CD14-positive monocyte (primary cell): ENCODE measurements around the gene GBX1. TPM values are rescaled to one million over a fixed set of nuclear protein-coding genes. Genes with fewer than 3 reads are reported as not detected.

ENCODE experiments used
- DNase-seq, 3 donors: peaks; one replicate each; pipeline ENCODE4 v3.0.0-alpha.2; 2011 to 2022
- H2AFZ ChIP-seq: 2 replicates; pipeline ENCODE4 v1.6.0; 2012; ENCODE audit warnings: mild to moderate bottlenecking, low read depth, low read length, inconsistent platforms; ENCODE audit not compliant: insufficient read depth, poor library complexity, severe bottlenecking
- H3K27ac ChIP-seq, 2 donors: 1 replicate in 1 of 2; 2 replicates in 1 of 2; pipeline ENCODE4 v1.5.1; 2012 to 2013; ENCODE audit warnings: low read length in 2 of 2, control low read depth in 1 of 2, inconsistent platforms in 1 of 2, low read depth in 1 of 2, mild to moderate bottlenecking in 1 of 2
- H3K27me3 ChIP-seq, 2 donors: one replicate each; pipeline versions ENCODE4 v1.6.0 to v1.6.1; 2011 to 2013; ENCODE audit warnings: low read length in 2 of 2; ENCODE audit not compliant: control insufficient read depth in 2 of 2, insufficient read depth in 2 of 2
- H3K36me3 ChIP-seq, 2 donors: replicated peaks in 1 of 2; 1 replicate in 1 of 2; 2 replicates in 1 of 2; pipeline versions ENCODE4 v1.5.1 to v1.6.1; 2012 to 2013; ENCODE audit warnings: low read length in 2 of 2, control low read depth in 1 of 2, inconsistent platforms in 1 of 2, mild to moderate bottlenecking in 1 of 2; ENCODE audit not compliant: insufficient read depth in 2 of 2, control insufficient read depth in 1 of 2
- H3K4me1 ChIP-seq, 2 donors: 1 replicate in 1 of 2; 2 replicates in 1 of 2; pipeline versions ENCODE4 v1.5.1 to v1.6.1; 2012 to 2013; ENCODE audit warnings: low read length in 2 of 2, control low read depth in 1 of 2, inconsistent platforms in 1 of 2, mild to moderate bottlenecking in 1 of 2, moderate library complexity in 1 of 2; ENCODE audit not compliant: insufficient read depth in 2 of 2, control insufficient read depth in 1 of 2
- H3K4me2 ChIP-seq: replicated peaks from 2 replicates; pipeline ENCODE3; 2012; ENCODE audit warnings: low read length, moderate library complexity, mild to moderate bottlenecking; ENCODE audit not compliant: poor library complexity, severe bottlenecking; ENCODE audit errors: extremely low read depth
- H3K4me3 ChIP-seq, 3 experiments: fragments of 200-600 bp in 1 of 3; sonication (generic) in 1 of 3; replicated peaks in 1 of 3; 1 replicate in 2 of 3; 2 replicates in 1 of 3; pipeline ENCODE4 v1.5.1; 2011 to 2013; ENCODE audit warnings: low read length in 3 of 3, mild to moderate bottlenecking in 3 of 3, control low read depth in 2 of 3, low read depth in 2 of 3, inconsistent platforms in 1 of 3, moderate library complexity in 1 of 3
- H3K79me2 ChIP-seq: 2 replicates; pipeline ENCODE4 v1.6.0; 2012; ENCODE audit warnings: mild to moderate bottlenecking, control low read depth, inconsistent platforms, low read length, moderate library complexity; ENCODE audit not compliant: insufficient read depth
- H3K9ac ChIP-seq: 2 replicates; pipeline ENCODE4 v1.6.0; 2017; ENCODE audit warnings: low read length, mild to moderate bottlenecking; ENCODE audit not compliant: insufficient read depth, poor library complexity, severe bottlenecking
- H3K9me3 ChIP-seq, 2 donors: replicated peaks in 1 of 2; 1 replicate in 1 of 2; 2 replicates in 1 of 2; pipeline versions ENCODE4 v1.5.1 to v1.6.1; 2012 to 2013; ENCODE audit warnings: low read length in 2 of 2, control low read depth in 1 of 2; ENCODE audit not compliant: control insufficient read depth in 1 of 2, insufficient read depth in 1 of 2
- H4K20me1 ChIP-seq: 2 replicates; pipeline ENCODE4 v1.6.0; 2012; ENCODE audit warnings: mild to moderate bottlenecking, low read length, control low read depth, moderate library complexity; ENCODE audit not compliant: insufficient read depth
- H3K27ac Mint-ChIP-seq, 7 donors: one replicate each; pipeline ENCODE4 v1.8.0; 2020; ENCODE audit warnings: mild to moderate bottlenecking in 7 of 7, mixed read lengths in 7 of 7, moderate library complexity in 6 of 7, inconsistent platforms in 2 of 7
- H3K27me3 Mint-ChIP-seq, 3 donors: one replicate each; pipeline ENCODE4 v1.8.0; 2021 to 2022; ENCODE audit warnings: low read depth in 3 of 3, mild to moderate bottlenecking in 3 of 3, mixed read lengths in 3 of 3, moderate library complexity in 3 of 3, inconsistent platforms in 1 of 3
- H3K36me3 Mint-ChIP-seq, 2 donors: one replicate each; pipeline ENCODE4 v1.8.0; 2020; ENCODE audit warnings: mixed read lengths in 2 of 2, inconsistent platforms in 1 of 2, mild to moderate bottlenecking in 1 of 2
- H3K4me1 Mint-ChIP-seq: one replicate; pipeline ENCODE4 v1.8.0; 2020; ENCODE audit warnings: mild to moderate bottlenecking, mixed read lengths
- H3K4me3 Mint-ChIP-seq, 2 donors: one replicate each; pipeline ENCODE4 v1.8.0; 2020; ENCODE audit warnings: mild to moderate bottlenecking in 2 of 2, mixed read lengths in 2 of 2, moderate library complexity in 1 of 2
- H3K9me3 Mint-ChIP-seq, 7 donors: one replicate each; pipeline ENCODE4 v1.8.0; 2020 to 2022; ENCODE audit warnings: mixed read lengths in 7 of 7, mild to moderate bottlenecking in 6 of 7, moderate library complexity in 6 of 7, inconsistent platforms in 2 of 7
- WGBS: methylation state at CpG from one replicate; pipeline ENCODE4 v1.1.5; 2013; ENCODE audit warnings: missing lambda C conversion rate; ENCODE audit not compliant: insufficient coverage; 5-methylcytosine and 5-hydroxymethylcytosine counted together
- intact Hi-C, 2 donors: fragments of 100-400 bp; cut with micrococcal nuclease; formaldehyde crosslinking; loops; one replicate each; pipeline versions ENCODE4 v1.15.0 to v1.15.1; 2023
- polyA plus RNA-seq, 3 donors: library from polyadenylated mRNA; depleted of rRNA in 1 of 3; unstranded in 2 of 3; stranded (reverse) in 1 of 3; fragments of 300-500 nt in 2 of 3; fragments of >200 nt in 1 of 3; fragmentation: Illumina TruSeq in 2 of 3; gene quantifications; 1 replicate in 2 of 3; 2 replicates in 1 of 3; pipeline ENCODE4 v1.2.3, GENCODE V29; 2012 to 2021
- TF ChIP-seq, protein P1 (sequence below): fragments of 200-600 bp; IDR thresholded peaks from one replicate; pipeline ENCODE4 v1.8.0; 2022; ENCODE audit warnings: antibody characterized with exemption, mild to moderate bottlenecking

The GBX1 gene
- polyA plus RNA-seq, 3 donors = not detected

DNA sequence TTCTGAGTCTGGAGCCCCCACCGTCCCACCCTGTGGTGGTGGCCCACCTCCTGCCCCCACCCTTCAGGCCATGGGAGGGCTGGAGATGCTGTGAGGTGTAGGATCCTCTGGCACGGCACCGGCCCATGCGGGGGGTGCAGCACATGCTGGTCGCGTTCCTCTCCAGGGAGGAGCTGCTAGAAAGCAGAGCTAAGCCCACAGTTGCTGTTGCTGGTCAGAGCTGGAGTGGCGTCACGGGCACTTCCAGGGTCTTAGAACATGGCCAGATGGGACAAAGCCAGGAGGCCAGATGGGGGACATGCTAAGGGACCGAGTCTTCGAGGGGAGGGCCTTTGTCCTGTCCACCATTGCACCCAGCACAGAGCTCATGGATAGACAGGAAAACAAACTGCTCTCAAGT, 59.6 kb downstream of the GBX1 start:
- no peaks in the 10 kb centered on the region for H3K27me3 ChIP-seq
- H3K27ac ChIP-seq = no peak overlapping the region
- Mint-ChIP-seq H3K4me3 (no peak overlapping the region), H3K4me1 (peaks cover 16% of the 10 kb centered on the region), H3K36me3 (peaks cover 19 to 20% of the 10 kb centered on the region in 2 donors), H3K27me3 (peaks cover 3 to 8% (median 4%) of the 10 kb centered on the region in 3 donors), H3K27ac (no peak overlapping the region), H3K9me3 (peaks cover 0 to 1% (median 0%) of the 10 kb centered on the region in 7 donors)
- no peak for DNase-seq
- TF ChIP-seq, protein P1, sequence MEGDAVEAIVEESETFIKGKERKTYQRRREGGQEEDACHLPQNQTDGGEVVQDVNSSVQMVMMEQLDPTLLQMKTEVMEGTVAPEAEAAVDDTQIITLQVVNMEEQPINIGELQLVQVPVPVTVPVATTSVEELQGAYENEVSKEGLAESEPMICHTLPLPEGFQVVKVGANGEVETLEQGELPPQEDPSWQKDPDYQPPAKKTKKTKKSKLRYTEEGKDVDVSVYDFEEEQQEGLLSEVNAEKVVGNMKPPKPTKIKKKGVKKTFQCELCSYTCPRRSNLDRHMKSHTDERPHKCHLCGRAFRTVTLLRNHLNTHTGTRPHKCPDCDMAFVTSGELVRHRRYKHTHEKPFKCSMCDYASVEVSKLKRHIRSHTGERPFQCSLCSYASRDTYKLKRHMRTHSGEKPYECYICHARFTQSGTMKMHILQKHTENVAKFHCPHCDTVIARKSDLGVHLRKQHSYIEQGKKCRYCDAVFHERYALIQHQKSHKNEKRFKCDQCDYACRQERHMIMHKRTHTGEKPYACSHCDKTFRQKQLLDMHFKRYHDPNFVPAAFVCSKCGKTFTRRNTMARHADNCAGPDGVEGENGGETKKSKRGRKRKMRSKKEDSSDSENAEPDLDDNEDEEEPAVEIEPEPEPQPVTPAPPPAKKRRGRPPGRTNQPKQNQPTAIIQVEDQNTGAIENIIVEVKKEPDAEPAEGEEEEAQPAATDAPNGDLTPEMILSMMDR = no peak
- H3K4me3 ChIP-seq = no peak overlapping the region
- intact Hi-C loops = loop anchor here in 1 of 2 donors (2.0 kb wide), 1 partner anchor 13 kb away; no protein-coding TSS in a partner anchor
- H3K4me2 ChIP-seq = no peak overlapping the region
- H2AFZ ChIP-seq = no peak overlapping the region
- no peaks in the 10 kb centered on the region for H3K4me1 ChIP-seq
- peaks cover 0 to 4% of the 10 kb centered on the region in 2 donors for H3K36me3 ChIP-seq
- H3K9ac ChIP-seq = no peak overlapping the region
- peaks cover 14% of the 10 kb centered on the region for H3K79me2 ChIP-seq
- no peaks in the 10 kb centered on the region for H3K9me3 ChIP-seq
- H4K20me1 ChIP-seq = peaks cover 100% of the 10 kb centered on the region
- WGBS = 97% methylated on average over 9 of the region's 10 CpGs

DNA sequence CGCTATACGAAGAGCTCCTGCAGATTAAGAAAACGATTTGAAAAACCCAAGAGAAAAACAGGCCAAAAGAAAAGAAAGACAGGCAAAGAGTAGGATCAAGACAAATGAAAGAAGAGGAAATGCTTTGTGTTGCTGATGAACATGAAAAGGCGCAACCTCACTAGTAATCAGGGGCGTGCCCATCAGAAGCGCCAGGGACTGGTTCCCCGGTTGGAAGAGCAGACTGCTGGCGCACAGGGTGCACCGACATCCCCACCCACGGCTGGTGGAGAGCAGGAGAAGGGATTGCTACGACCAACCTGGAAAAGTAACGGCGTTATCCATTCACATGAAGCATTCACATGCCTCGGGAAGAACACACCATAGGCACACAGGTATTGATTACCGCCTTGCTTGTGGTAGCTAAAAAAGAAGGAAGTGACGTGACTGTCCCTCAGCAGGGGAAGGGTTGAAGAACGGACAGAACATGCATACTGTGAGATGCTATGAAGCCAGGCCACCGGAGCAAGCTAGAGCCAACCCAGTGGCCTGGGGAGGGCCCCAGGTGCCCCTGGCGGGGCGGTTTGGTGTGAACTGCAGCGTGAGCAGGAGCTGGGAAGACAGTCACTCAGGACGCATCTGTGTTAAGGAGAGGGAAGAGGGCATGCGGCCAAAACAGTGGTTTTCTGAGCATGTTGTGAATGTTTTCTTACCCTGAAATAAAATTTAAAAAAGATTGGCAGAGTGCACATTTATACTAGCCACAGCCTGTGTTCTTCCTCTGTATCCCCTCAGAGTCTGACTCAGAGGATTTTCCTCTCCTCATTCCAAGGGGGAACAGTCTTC, 62.9 kb downstream of the GBX1 start:
- Histone ChIP-seq H3K36me3 (peaks cover 0 to 4% of the 10 kb centered on the region in 2 donors), H3K4me3 (no peak overlapping the region), H3K9me3 (no peaks in the 10 kb centered on the region), H3K4me2 (no peak overlapping the region), H2AFZ (no peak overlapping the region), H3K27ac (no peak overlapping the region), H3K9ac (no peak overlapping the region), H3K79me2 (peaks cover 24% of the 10 kb centered on the region), H4K20me1 (peaks cover 100% of the 10 kb centered on the region), H3K27me3 (no peaks in the 10 kb centered on the region), H3K4me1 (no peaks in the 10 kb centered on the region)
- peak overlapping the region in 2 of 7 donors; percentile 1 to 5 for H3K27ac Mint-ChIP-seq
- H3K4me1 Mint-ChIP-seq = peaks cover 9% of the 10 kb centered on the region
- no peaks in the 10 kb centered on the region for H3K27me3 Mint-ChIP-seq
- peaks cover 0 to 1% (median 0%) of the 10 kb centered on the region in 7 donors for H3K9me3 Mint-ChIP-seq
- TF ChIP-seq, protein P1 = no peak
- no peak for DNase-seq
- intact Hi-C loops = no loop called here
- WGBS = 56% methylated on average over 18 of the region's 23 CpGs
- no peak overlapping the region for H3K4me3 Mint-ChIP-seq
- H3K36me3 Mint-ChIP-seq = peaks cover 11 to 18% of the 10 kb centered on the region in 2 donors
